Progenitor cell of endocrine pancreas (in vitro differentiated cells): ENCODE data around the gene COPS6. TPM values are rescaled to one million over a fixed set of nuclear protein-coding genes. Genes with fewer than 3 reads are reported as not detected.
A peak's percentile ranks its signal among the peaks of the same experiment; 100 is the strongest.

Experiments used
- DNase-seq: peaks from one replicate; pipeline ENCODE4 v3.0.0; 2021; ENCODE audit warnings: low spot score; ENCODE audit not compliant: unreplicated experiment
- H3K27ac Mint-ChIP-seq: 2 replicates; pipeline ENCODE4 v1.8.0; 2021; ENCODE audit warnings: mild to moderate bottlenecking, moderate library complexity, mixed read lengths
- H3K27me3 Mint-ChIP-seq: 2 replicates; pipeline ENCODE4 v1.8.0; 2021; ENCODE audit warnings: mixed read lengths
- H3K36me3 Mint-ChIP-seq: 2 replicates; pipeline ENCODE4 v1.8.0; 2022; ENCODE audit warnings: mixed read lengths; ENCODE audit not compliant: insufficient read depth
- H3K4me1 Mint-ChIP-seq: 2 replicates; pipeline ENCODE4 v1.8.0; 2021; ENCODE audit warnings: low read depth, mixed read lengths
- H3K4me3 Mint-ChIP-seq: 2 replicates; pipeline ENCODE4 v1.8.0; 2021; ENCODE audit warnings: low read depth, mild to moderate bottlenecking, moderate library complexity, mixed read lengths
- H3K9me3 Mint-ChIP-seq: 2 replicates; pipeline ENCODE4 v1.8.0; 2021; ENCODE audit warnings: low read depth, mixed read lengths
- total RNA-seq: library from RNA; stranded (reverse); gene quantifications from 2 replicates; pipeline ENCODE4 v1.2.1, GENCODE V29; 2021
- TF ChIP-seq, protein P1 (sequence below): fragments of 200-600 bp; sonication (generic); IDR thresholded peaks from one replicate; pipeline ENCODE4 v1.5.0; 2021; ENCODE audit warnings: antibody characterized with exemption, mild to moderate bottlenecking; ENCODE audit not compliant: unreplicated experiment

COPS6 gene
- total RNA-seq, 1 donor from 2014 or later: 113 TPM

GRCh38 chr7:100119072-100119969, 30.6 kb downstream of the COPS6 start, which contains the start of the genes CNPY4 and TAF6:
Gene CNPY4 (plus strand): TSS chr7:100119634. CDS start chr7:100119745, 111 bp downstream.
Gene TAF6 (minus strand): TSS chr7:100119358. CDS start chr7:100114209, 5,149 bp downstream.
- TF ChIP-seq, protein P1, sequence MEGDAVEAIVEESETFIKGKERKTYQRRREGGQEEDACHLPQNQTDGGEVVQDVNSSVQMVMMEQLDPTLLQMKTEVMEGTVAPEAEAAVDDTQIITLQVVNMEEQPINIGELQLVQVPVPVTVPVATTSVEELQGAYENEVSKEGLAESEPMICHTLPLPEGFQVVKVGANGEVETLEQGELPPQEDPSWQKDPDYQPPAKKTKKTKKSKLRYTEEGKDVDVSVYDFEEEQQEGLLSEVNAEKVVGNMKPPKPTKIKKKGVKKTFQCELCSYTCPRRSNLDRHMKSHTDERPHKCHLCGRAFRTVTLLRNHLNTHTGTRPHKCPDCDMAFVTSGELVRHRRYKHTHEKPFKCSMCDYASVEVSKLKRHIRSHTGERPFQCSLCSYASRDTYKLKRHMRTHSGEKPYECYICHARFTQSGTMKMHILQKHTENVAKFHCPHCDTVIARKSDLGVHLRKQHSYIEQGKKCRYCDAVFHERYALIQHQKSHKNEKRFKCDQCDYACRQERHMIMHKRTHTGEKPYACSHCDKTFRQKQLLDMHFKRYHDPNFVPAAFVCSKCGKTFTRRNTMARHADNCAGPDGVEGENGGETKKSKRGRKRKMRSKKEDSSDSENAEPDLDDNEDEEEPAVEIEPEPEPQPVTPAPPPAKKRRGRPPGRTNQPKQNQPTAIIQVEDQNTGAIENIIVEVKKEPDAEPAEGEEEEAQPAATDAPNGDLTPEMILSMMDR: no peak
- Mint-ChIP-seq H3K4me1 (peaks cover 14% of the 10 kb centered on the region), H3K27ac (peak within 1 kb of the TSS; percentile 100), H3K27me3 (no peaks in the 10 kb centered on the region), H3K36me3 (peaks cover 2% of the 10 kb centered on the region), H3K9me3 (no peaks in the 10 kb centered on the region), H3K4me3 (peak within 1 kb of the TSS; percentile 93)
- peak; percentile 85 for DNase-seq

- Mint-ChIP-seq H3K9me3 (no peaks in the 10 kb centered on the region), H3K4me3 (peak overlapping the region; percentile 93), H3K36me3 (peaks cover 2% of the 10 kb centered on the region), H3K27me3 (no peaks in the 10 kb centered on the region), H3K27ac (peak overlapping the region; percentile 100), H3K4me1 (peaks cover 14% of the 10 kb centered on the region)
- TF ChIP-seq, protein P1: no peak
- DNase-seq: no peak
Observed at GRCh38 chr7:100119970-100120732, 31.4 kb downstream of the COPS6 start.

GRCh38 chr7:100120733-100121036, 31.9 kb downstream of the COPS6 start:
- Mint-ChIP-seq H3K27ac (peak overlapping the region; percentile 100), H3K27me3 (no peaks in the 10 kb centered on the region), H3K36me3 (peaks cover 2% of the 10 kb centered on the region), H3K4me3 (peak overlapping the region; percentile 93), H3K9me3 (no peaks in the 10 kb centered on the region), H3K4me1 (peaks cover 14% of the 10 kb centered on the region)
- DNase-seq: no peak
- TF ChIP-seq, protein P1: no peak

DNA sequence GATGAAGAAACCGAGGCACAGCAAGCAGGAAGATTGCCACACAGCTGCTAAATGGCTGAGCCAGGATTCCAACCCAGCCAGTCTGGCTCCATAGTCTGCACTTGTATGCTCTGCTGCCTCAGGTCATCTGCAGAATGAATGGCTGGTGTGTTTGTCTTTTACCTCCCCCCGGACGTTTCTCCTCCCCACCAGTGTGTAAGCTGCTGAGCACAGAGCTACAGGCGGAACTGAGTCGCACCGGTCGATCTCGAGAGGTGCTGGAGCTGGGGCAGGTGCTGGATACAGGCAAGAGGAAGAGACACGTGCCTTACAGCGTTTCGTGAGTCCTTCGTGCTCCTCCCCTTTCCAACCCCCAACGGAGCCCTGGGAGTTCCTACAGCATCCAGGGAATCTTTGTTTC, 33.3 kb downstream of the COPS6 start:
- Mint-ChIP-seq H3K27ac (peak overlapping the region; percentile 65), H3K36me3 (no peaks in the 10 kb centered on the region), H3K4me3 (no peak overlapping the region), H3K9me3 (no peaks in the 10 kb centered on the region), H3K27me3 (no peaks in the 10 kb centered on the region), H3K4me1 (peaks cover 18% of the 10 kb centered on the region)
- TF ChIP-seq, protein P1: no peak
- DNase-seq: no peak

DNA sequence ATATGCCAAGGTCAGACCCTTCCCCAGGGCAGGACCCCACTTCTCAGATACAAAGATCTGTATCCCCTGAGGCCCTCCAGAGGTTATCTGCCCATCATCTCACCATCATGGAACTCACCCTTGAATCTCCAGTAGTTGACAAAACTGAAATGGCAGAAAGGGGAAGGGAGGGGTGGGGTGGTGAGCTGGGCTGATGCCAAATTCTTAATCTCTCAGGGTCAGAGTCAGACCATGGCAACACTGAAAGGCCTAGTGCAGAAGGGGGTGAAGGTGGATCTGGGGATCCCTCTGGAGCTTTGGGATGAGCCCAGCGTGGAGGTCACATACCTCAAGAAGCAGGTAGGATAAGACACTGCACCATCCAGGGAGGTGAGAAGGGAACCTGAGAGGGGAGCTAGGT, 33.8 kb downstream of the COPS6 start:
- TF ChIP-seq, protein P1: no peak
- H3K27me3 Mint-ChIP-seq: no peaks in the 10 kb centered on the region
- no peak overlapping the region for H3K4me3 Mint-ChIP-seq
- H3K36me3 Mint-ChIP-seq: no peaks in the 10 kb centered on the region
- peaks cover 18% of the 10 kb centered on the region for H3K4me1 Mint-ChIP-seq
- DNase-seq: no peak
- H3K9me3 Mint-ChIP-seq: no peaks in the 10 kb centered on the region
- H3K27ac Mint-ChIP-seq: peak overlapping the region; percentile 65
